ENCODE measurements around the gene CNTRL. TPM values are rescaled to one million over a fixed set of nuclear protein-coding genes. Genes with fewer than 3 reads are reported as not detected.
"Not testable (repeated sequence)": the region's sequence is repeated elsewhere in the genome, so short reads cannot be mapped to it uniquely, and the experiment has no call there.

The CNTRL gene
- total RNA-seq, 2 donors from 2014 or later, result 6.1 to 9.2 TPM

DNA sequence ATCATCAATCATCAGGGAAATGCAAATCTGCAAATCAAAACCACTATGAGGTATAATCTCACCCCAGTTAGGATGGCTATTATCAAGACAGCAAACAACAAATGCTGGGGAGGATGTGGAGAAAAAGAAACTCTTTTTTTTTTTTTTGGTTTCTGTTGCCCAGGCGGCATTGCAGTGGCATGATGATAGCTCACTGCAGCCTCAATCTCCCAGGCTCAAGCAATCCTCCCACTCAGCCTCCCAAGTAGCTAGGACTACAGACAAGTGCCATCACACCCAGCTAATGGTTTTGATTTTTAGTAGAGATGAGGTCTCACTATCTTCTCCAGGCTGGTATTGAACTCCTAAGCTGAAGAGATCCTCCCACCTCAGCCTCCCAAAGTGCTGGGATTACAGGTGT lies 5.4 kb upstream of the CNTRL start:
- ATAC-seq (no peak), DNase-seq (no peak)
- intact Hi-C loops (cut with DNase I, micrococcal nuclease), result loop anchor here in 1 of 2 donors (10.0 kb wide), 1 partner anchor 315 kb away; no protein-coding TSS in a partner anchor

DNA sequence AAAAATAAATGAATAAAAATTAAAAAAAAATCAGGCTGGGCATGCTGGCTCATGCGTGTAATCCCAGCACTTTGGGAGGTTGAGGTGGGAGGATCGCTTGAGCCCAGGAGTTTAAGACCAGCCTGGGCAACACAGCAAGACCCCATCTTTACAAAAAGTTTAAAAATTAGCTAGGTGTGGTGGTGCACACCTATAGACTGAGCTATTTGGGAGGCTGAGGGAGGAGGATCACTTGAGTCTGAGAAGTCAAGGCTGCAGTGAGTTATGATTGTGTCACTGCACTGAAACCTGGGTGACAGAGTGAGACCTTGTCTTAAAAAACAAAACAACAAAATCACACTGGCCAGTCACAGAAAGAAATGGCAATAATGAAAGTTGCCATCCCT lies 3.4 kb upstream of the CNTRL start:
- intact Hi-C loops (cut with DNase I, micrococcal nuclease), result no loop called here
- ATAC-seq (no peak), DNase-seq (no peak)

DNA sequence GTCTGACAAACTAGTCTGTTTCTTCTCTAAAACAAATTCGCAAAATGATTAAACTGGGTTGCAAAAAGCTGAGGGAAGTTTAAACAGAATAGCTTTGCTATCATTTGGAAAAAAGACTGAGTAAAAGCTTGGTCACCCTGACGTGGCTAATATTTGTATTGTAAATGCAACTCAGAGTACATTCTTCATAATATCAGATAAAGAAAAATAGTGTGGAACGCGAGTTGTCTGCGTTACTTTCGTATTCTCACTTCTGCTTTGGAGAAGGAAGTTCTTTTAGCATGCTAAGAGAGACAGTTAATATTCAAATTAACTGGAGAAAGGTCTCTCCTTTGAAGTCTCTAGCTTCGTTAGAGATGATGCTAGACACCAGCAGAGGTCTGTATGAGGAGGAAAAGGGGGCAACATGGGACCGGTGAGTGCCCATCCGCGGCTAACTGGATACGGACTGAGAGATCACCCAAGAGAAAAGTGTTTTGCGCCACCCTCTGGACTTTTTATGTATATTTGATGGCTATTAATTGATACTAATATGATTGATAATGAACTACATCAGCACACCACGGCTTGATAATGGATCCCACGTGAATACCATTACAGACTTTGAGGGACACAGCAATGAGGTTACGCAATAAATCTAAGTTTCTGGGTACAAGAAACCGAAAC lies 2.9 kb upstream of the CNTRL start:
- intact Hi-C loops (cut with DNase I, micrococcal nuclease), result no loop called here
- ATAC-seq (no peak), DNase-seq (peak in 1 of 2 donors; percentile 11)

DNA sequence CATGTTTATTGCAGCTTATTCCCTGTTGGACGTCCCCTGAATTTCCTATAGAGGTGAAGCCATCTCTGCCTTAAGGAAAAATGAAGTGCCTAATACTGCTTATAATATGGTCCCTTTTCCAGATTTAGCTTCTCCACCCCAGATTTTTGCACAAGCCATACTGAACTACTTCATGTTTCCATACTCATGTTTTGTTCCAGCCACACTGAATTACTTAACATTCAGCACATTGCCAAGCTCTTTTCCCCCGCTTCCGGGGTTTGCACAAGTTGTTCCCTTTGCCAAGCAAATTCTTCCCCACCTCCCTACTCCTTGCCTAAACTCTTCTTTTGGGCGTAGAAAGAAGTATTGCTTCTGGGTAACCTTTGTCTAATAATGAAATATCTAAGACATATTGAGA lies 1.7 kb upstream of the CNTRL start:
- intact Hi-C loops (cut with DNase I, micrococcal nuclease), result no loop called here
- ATAC-seq (no peak), DNase-seq (peak in 1 of 2 donors; percentile 32)

DNA sequence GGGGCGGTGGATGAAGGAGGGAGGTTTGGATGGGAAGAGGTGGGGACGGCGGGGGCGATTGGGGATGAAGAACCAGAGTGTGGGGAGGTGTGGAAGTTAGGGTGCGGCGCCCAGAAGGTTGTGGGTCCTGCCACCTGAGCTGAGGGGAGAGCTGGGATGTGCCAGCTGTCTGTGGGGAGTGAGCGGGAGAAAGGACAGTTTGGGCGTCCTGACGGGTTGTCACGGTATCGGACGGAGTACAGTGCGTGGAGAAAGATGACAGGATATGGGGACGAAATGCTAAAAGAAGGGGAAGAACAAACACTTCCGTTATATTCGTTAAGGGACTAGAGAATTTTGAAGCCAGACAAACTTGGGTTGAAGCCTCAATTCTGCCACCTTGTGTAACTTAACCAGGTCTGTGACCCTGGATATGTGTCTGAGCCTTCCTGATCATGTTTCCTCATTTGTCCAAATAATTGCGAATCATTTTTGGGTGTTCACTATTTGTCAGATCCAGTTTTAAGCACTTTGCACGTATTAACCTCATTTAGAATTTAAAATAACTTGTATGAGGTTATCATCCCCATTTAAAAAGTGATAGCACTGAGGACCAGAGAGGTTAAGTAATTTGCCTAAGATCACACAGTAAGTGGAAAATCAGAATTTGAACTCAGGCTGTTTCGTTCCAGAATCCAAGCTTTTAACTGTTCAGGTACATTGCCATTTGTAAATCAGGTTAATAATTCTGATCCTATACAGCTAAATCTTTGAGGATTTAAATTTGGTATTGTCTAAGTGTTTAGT lies 689 bp downstream of the CNTRL start:
- intact Hi-C loops (cut with DNase I, micrococcal nuclease), result no loop called here
- no peak for DNase-seq
- no peak for ATAC-seq

DNA sequence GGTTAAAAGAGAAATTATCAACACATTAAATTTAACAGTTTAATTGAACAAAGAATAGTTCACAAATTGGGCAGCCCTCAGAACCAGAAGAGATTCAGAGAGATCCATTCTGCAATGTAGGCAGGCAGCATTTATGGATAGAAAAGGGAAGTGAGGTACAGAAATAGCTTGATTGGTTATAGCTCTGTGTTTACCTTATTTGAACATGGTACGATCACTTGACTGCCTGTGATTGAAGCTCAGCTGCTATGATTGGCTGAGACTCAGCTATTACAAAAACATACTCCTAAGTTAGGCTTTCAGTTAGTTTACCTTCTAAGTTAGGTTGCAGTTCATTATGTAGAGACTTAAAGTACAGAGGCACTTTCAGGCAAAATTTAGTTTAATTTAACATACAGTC lies 7.3 kb downstream of the CNTRL start:
- no peak for DNase-seq
- ATAC-seq, result peak; percentile 46
- intact Hi-C loops (cut with DNase I, micrococcal nuclease), result no loop called here

DNA sequence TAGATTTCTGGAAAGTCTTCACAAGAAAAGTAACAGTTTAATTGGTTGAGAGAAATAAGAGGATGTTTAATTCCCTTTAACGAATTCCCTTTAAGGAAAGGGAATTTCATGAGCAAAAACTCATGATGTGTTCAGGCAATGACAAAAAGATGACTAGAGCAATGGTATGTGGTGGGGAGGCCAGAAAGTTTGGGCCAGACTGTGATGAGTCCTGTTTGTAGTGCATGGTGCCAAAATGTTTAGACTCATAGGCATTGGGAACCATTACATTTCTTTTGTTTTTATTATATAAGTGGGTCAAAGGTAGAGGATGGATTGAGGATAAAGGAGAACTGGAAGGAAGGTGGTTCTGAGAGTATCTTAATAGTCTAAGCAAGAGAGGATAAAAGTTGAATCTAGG lies 10.9 kb downstream of the CNTRL start:
- DNase-seq (no peak), ATAC-seq (no peak)
- intact Hi-C loops (cut with DNase I, micrococcal nuclease), result no loop called here

DNA sequence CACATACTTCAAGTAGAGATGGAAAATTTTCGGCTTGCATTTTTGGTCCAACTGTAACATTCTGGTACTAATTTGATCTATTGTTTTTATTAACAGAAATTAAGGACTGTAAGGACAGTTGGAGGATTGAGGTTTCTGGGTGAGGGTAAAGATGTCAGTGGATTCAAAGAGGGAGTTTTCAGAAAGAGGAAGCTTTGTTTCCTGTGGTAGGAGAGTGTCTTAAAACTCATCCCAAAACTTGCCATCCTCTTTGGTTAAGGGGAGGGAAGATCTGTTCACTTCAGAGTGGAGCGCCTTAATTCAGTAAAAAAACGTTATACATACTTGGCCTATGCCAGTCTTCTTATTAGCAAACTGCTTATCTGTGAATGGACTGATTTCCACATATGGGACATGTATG lies 13.8 kb downstream of the CNTRL start:
- intact Hi-C loops (cut with DNase I, micrococcal nuclease), result no loop called here
- no peak for DNase-seq
- no peak for ATAC-seq

DNA sequence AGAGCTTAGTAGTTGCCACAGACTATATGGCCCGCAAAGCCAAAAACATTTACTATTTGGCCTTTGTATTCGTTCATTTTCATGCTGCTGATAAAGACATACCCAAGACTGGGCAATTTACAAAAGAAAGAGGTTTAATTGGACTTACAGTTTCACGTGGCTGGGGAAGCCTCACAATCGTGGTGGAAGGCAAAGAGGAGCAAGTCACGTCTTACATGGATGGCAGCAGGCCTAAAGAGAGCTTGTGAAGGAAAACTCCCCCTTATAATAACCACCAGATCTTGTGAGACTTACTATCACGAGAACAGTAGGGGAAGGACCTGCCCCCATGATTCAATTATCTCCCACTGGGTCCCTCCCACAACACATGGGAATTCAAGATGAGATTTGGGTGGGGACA lies 16.0 kb downstream of the CNTRL start:
- intact Hi-C loops (cut with DNase I, micrococcal nuclease); DNase-seq; ATAC-seq: not testable (repeated sequence)

DNA sequence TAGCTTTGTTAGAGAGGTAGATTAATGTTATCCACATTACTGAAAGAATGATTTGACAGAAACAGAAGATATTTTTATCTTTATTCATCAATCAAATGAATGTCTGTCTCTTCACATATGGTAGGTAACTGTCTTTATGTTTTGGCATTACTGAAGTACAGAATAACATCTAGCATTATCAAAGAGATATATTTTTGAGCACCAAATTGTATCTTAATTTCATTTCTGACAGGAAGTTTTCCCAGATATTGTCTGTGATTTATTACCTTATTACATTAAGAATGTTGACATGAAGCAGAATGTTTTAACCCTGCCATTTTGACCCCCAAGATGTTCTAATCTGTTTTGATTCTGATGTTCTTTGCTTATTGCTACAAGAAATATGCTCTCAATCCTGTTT lies 20.3 kb downstream of the CNTRL start:
- no peak for DNase-seq
- intact Hi-C loops (cut with DNase I, micrococcal nuclease), result no loop called here
- no peak for ATAC-seq

DNA sequence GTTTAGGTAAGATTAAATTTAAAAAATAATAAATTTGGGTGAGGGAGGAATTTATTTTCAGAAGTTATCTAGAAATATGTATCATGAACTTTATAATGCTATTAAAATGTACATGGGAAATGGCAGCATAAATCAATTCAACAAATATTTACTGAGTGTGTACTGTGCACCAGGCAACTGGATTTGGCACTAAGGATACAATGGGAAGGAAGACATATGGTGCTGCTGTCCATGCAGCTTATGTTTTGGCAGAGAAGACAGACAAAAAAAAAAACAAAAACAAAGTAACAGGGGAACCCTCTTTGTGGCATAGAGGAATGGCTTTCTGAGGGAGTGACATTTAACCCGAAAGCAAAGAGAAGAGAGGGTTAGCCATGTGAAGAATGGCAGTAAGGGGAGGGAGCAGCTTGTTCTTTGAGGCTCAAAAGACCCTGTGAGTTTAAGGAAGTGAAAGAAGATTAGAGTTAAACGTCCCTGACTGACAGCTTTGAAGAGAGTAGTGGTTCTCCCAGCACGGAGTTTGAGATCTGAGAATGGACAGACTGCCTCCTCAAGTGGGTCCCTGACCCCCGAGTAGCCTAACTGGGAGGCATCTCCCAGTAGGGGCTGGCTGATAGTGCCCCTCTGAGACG lies 23.9 kb downstream of the CNTRL start:
- DNase-seq (no peak), ATAC-seq (no peak)
- intact Hi-C loops (cut with DNase I, micrococcal nuclease), result no loop called here

DNA sequence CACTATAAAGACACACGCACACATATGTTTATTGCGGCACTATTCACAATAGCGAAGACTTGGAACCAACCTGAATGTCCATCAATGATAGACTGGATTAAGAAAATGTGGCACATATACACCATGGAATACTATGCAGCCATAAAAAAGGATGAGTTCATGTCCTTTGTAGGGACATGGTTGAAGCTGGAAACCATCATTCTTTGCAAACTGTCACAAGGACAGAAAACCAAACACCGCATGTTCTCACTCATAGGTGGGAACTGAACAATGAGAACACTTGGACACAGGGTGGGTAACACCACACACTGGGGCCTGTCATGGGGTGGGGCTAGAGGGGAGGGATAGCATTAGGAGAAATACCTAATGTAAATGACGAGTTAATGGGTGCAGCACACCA lies 29.3 kb downstream of the CNTRL start:
- intact Hi-C loops (cut with DNase I, micrococcal nuclease); ATAC-seq; DNase-seq: not testable (repeated sequence)

DNA sequence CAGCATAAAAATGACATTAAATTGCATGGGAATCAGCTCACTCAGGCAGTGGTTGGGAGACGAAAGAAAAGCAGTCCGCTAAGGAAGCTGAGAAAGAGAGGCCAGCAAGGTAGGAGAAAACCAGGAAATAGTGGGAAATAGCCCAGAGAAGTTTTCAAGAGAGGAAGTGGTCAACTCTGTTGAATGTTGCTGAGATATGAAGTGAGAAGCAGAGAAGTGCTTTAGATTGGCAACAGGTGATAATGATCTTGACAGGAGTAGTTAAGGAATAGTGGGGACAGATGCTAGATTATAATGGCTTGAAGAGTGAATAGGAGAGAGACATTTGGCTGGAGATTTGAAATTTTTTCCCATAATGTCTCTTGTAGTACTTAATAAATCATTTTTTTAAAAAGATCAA lies 30.8 kb downstream of the CNTRL start:
- DNase-seq, result no peak
- ATAC-seq, result no peak
- intact Hi-C loops (cut with DNase I, micrococcal nuclease), result no loop called here

DNA sequence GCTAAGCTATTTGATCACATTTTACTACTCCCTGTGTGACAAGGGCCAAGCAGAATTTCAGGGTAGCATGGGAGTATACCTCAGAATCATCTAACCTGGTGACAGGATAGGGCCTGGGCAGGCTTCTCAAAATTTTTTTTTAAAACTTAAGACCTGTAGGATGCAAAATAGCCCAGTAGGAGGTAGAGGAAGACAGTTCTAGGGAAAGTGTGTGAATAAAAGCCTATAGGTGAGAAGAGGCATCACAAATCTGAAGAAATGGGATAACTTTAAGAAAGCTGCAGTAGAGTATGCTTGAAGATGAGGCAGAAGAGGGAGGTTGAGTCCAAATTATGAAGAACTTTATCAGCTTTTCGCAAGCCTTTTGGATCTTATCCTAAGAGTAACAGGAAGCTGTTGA lies 32.3 kb downstream of the CNTRL start:
- intact Hi-C loops (cut with DNase I, micrococcal nuclease), result no loop called here
- ATAC-seq (no peak), DNase-seq (no peak)

DNA sequence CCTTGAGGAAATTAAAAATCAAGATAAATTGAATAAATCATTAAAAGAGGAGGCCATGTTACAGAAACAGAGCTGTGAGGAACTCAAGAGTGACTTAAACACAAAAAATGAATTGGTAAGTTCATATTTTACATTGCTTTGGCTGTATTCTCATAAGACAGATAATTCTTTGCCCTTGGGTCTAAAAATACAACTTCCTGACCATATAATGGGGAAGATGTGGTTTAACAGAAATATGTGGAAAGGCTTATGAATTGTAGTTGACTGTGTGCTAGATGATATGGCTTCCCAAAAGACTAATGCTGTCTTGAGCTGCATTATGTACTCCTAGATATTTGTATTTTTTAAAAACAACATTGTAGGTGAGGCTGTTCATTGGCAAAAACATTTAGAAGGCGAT lies 33.1 kb downstream of the CNTRL start:
- DNase-seq (no peak), ATAC-seq (no peak)
- intact Hi-C loops (cut with DNase I, micrococcal nuclease), result no loop called here

DNA sequence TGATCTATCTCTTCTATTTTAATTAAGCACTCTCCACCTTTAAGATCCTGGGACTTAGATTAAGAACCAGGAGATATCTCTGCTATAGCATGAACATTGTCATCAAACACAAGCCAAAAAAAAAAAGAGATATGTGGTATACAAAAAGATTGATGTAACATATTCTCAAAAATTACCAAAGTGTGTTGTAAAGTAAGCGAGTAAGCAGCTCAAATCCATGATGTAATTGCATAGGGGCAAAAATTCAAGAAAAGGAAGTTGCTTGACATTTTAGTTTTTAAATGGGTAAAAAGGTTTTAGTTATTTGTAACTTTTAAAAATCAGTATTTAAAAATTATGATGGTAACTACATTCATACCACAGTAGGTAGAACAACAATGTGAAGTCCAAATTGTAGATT lies 40.7 kb downstream of the CNTRL start:
- DNase-seq, result no peak
- no peak for ATAC-seq
- intact Hi-C loops (cut with DNase I, micrococcal nuclease), result no loop called here

DNA sequence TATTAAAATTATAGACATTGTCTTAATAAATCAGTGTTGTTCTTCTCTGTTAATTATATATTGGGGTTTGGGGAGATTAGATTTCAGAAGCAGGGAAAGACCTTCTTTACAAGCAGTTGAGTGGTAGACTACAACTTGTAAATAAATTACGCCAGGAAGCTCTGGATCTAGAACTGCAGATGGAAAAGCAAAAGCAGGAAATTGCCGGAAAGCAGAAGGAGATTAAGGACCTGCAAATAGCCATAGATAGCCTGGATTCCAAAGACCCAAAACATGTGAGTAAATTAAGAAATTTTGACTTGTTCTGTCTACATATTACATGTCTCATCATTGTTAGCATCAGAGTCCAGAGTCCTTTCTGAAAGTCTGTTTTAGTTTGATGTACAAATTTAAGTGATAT lies 43.5 kb downstream of the CNTRL start:
- intact Hi-C loops (cut with DNase I, micrococcal nuclease), result no loop called here
- DNase-seq (no peak), ATAC-seq (no peak)

DNA sequence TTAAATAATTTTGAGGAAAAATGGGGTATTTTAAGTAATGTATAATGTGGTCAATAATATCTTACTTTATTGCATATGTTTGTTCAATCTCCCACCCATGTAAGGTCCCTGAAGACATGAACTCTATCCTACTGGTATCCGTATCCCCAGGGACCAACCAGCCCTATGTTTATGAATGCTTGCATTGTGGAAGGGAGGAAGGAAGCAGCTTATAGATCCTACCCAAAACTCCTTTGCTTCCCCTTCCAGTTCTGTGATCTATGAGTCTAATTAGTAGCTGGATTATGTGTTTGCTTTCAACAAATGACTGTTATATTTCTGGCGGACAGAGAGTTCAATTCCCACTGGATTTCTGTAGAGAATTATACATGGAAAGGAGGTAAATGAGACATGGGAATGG lies 45.6 kb downstream of the CNTRL start:
- intact Hi-C loops (cut with DNase I, micrococcal nuclease), result no loop called here
- ATAC-seq (no peak), DNase-seq (no peak)

DNA sequence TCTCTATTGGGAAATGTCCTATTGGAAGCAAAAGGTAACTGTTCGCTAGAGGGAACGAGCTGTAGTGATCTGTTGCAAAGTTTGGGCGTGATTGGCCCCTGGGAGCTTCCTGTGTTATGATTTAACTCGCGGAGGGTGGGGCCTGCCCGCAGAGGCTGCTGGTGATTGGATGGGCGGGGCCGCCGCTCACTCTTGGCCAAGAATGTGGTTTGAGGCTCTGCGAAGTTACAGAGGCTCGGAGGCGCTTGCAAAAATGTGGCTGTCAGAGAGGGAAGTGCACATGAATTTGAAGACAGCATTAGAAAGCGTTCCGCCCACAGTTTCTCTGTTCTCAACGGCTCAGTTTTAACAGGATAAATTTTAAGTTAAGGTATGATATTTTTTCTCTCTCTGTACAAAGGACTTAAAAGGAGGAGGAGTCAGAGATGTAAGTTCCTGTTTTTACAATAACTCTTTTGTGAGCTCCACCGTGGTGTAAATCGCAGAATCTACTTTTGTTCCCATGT lies 46.9 kb downstream of the CNTRL start:
- DNase-seq (peak; percentile 98), ATAC-seq (peak; percentile 100)
- intact Hi-C loops (cut with DNase I, micrococcal nuclease), result no loop called here
